Prostate gland (tissue), 2 donors: ENCODE data around the gene DNAH9.

Experiments
- CTCF ChIP-seq, 4 experiments: fragments of 200-600 bp in 2 of 4; fragments of 450-650 bp in 2 of 4; sonication (generic) in 2 of 4; IDR thresholded peaks; 1 replicate in 3 of 4; 2 replicates in 1 of 4; pipeline ENCODE4 v1.5.1; 2016 to 2019; ENCODE audit warnings: antibody characterized with exemption in 4 of 4, mild to moderate bottlenecking in 2 of 4, moderate library complexity in 2 of 4
- POLR2AphosphoS5 ChIP-seq: sonication (generic); formaldehyde crosslinking; IDR thresholded peaks from one replicate; pipeline ENCODE4 v1.6.1; 2017; ENCODE audit warnings: antibody characterized with exemption

GRCh38 chr17:11737313-11737679 is 139.0 kb downstream of the DNAH9 start:
- TF ChIP-seq CTCF (IDR thresholded peaks at IDR 0.05), result no peak
- TF ChIP-seq POLR2AphosphoS5, result no peak
